T-helper 1 cell treated with Interleukin-12 subunit alpha and Interleukin-12 subunit beta and Interleukin-4 antibody, amounts not matched to agents 30 μg/mL and 1 μg/mL, for 36 hours (primary cell): ENCODE measurements around the gene FNDC3B.

Experiments
- H3K27ac Mint-ChIP-seq: one replicate; pipeline ENCODE4 v1.8.0; 2021; ENCODE audit warnings: mild to moderate bottlenecking, mixed read lengths
- H3K27me3 Mint-ChIP-seq: one replicate; pipeline ENCODE4 v1.8.0; 2021; ENCODE audit warnings: low read depth, mixed read lengths
- H3K36me3 Mint-ChIP-seq: one replicate; pipeline ENCODE4 v1.8.0; 2021; ENCODE audit warnings: low read depth, mixed read lengths
- H3K4me1 Mint-ChIP-seq: one replicate; pipeline ENCODE4 v1.8.0; 2021; ENCODE audit warnings: low read depth, mixed read lengths
- H3K4me3 Mint-ChIP-seq: one replicate; pipeline ENCODE4 v1.8.0; 2021; ENCODE audit warnings: mild to moderate bottlenecking, moderate library complexity, mixed read lengths
- H3K9me3 Mint-ChIP-seq: one replicate; pipeline ENCODE4 v1.8.0; 2021; ENCODE audit warnings: mixed read lengths

FNDC3B gene

GRCh38 chr3:172287937-172288477, 248.6 kb downstream of the FNDC3B start:
- Mint-ChIP-seq H3K4me1 (peaks cover 12% of the 10 kb centered on the region), H3K4me3 (no peak overlapping the region)

GRCh38 chr3:172288651-172289050, 249.3 kb downstream of the FNDC3B start:
- peaks cover 12% of the 10 kb centered on the region for H3K4me1 Mint-ChIP-seq
- H3K36me3 Mint-ChIP-seq, result peaks cover 8% of the 10 kb centered on the region
- H3K27ac Mint-ChIP-seq, result no peak overlapping the region
- no peaks in the 10 kb centered on the region for H3K9me3 Mint-ChIP-seq
- no peaks in the 10 kb centered on the region for H3K27me3 Mint-ChIP-seq
- no peak overlapping the region for H3K4me3 Mint-ChIP-seq

More at GRCh38 chr3:172287937-172288477, 248.6 kb downstream of the FNDC3B start:
- no peak overlapping the region for H3K27ac Mint-ChIP-seq
- H3K36me3 Mint-ChIP-seq, result peaks cover 8% of the 10 kb centered on the region
- H3K27me3 Mint-ChIP-seq, result no peaks in the 10 kb centered on the region
- no peaks in the 10 kb centered on the region for H3K9me3 Mint-ChIP-seq

GRCh38 chr3:172289583-172289982, 250.2 kb downstream of the FNDC3B start:
- H3K27ac Mint-ChIP-seq, result peak overlapping the region; percentile 3
- H3K27me3 Mint-ChIP-seq, result no peaks in the 10 kb centered on the region
- H3K36me3 Mint-ChIP-seq, result peaks cover 8% of the 10 kb centered on the region
- H3K4me1 Mint-ChIP-seq, result peaks cover 12% of the 10 kb centered on the region
- no peaks in the 10 kb centered on the region for H3K9me3 Mint-ChIP-seq
- H3K4me3 Mint-ChIP-seq, result no peak overlapping the region

- Mint-ChIP-seq H3K27ac (no peak overlapping the region), H3K4me1 (peaks cover 12% of the 10 kb centered on the region), H3K4me3 (no peak overlapping the region), H3K36me3 (peaks cover 11% of the 10 kb centered on the region), H3K27me3 (no peaks in the 10 kb centered on the region), H3K9me3 (no peaks in the 10 kb centered on the region)
These were observed 251.1 kb downstream of the FNDC3B start for GRCh38 chr3:172290457-172290856.

- no peaks in the 10 kb centered on the region for H3K9me3 Mint-ChIP-seq
- no peak overlapping the region for H3K4me3 Mint-ChIP-seq
- no peaks in the 10 kb centered on the region for H3K27me3 Mint-ChIP-seq
- peaks cover 14% of the 10 kb centered on the region for H3K36me3 Mint-ChIP-seq
- no peak overlapping the region for H3K27ac Mint-ChIP-seq
- H3K4me1 Mint-ChIP-seq, result peaks cover 12% of the 10 kb centered on the region
These were observed 252.3 kb downstream of the FNDC3B start for GRCh38 chr3:172291650-172292049.

GRCh38 chr3:172292422-172292821, 253.0 kb downstream of the FNDC3B start:
- no peak overlapping the region for H3K4me3 Mint-ChIP-seq
- H3K9me3 Mint-ChIP-seq, result no peaks in the 10 kb centered on the region
- peaks cover 13% of the 10 kb centered on the region for H3K36me3 Mint-ChIP-seq
- H3K27ac Mint-ChIP-seq, result no peak overlapping the region
- peaks cover 12% of the 10 kb centered on the region for H3K4me1 Mint-ChIP-seq
- H3K27me3 Mint-ChIP-seq, result no peaks in the 10 kb centered on the region

- H3K4me1 Mint-ChIP-seq, result peaks cover 12% of the 10 kb centered on the region
- H3K27me3 Mint-ChIP-seq, result no peaks in the 10 kb centered on the region
- H3K36me3 Mint-ChIP-seq, result peaks cover 15% of the 10 kb centered on the region
- H3K9me3 Mint-ChIP-seq, result no peaks in the 10 kb centered on the region
- no peak overlapping the region for H3K4me3 Mint-ChIP-seq
- H3K27ac Mint-ChIP-seq, result no peak overlapping the region
These were observed 253.7 kb downstream of the FNDC3B start for GRCh38 chr3:172293093-172293492.

GRCh38 chr3:172294223-172294806, 254.9 kb downstream of the FNDC3B start:
- Mint-ChIP-seq H3K4me3 (no peak overlapping the region), H3K27ac (no peak overlapping the region), H3K27me3 (no peaks in the 10 kb centered on the region), H3K9me3 (no peaks in the 10 kb centered on the region), H3K36me3 (peaks cover 17% of the 10 kb centered on the region), H3K4me1 (peaks cover 6% of the 10 kb centered on the region)

- H3K9me3 Mint-ChIP-seq, result no peaks in the 10 kb centered on the region
- H3K36me3 Mint-ChIP-seq, result peaks cover 15% of the 10 kb centered on the region
- no peaks in the 10 kb centered on the region for H3K27me3 Mint-ChIP-seq
- no peak overlapping the region for H3K4me3 Mint-ChIP-seq
- no peaks in the 10 kb centered on the region for H3K4me1 Mint-ChIP-seq
- H3K27ac Mint-ChIP-seq, result no peak overlapping the region
These were observed 257.0 kb downstream of the FNDC3B start for GRCh38 chr3:172296248-172296974.

- Mint-ChIP-seq H3K9me3 (no peaks in the 10 kb centered on the region), H3K4me3 (no peak overlapping the region), H3K27ac (no peak overlapping the region)
These were observed 257.6 kb downstream of the FNDC3B start for GRCh38 chr3:172296975-172297332.

GRCh38 chr3:172298247-172298646, 258.9 kb downstream of the FNDC3B start:
- Mint-ChIP-seq H3K9me3 (no peaks in the 10 kb centered on the region), H3K27ac (no peak overlapping the region), H3K36me3 (peaks cover 17% of the 10 kb centered on the region), H3K27me3 (no peaks in the 10 kb centered on the region), H3K4me1 (no peaks in the 10 kb centered on the region), H3K4me3 (no peak overlapping the region)

More at GRCh38 chr3:172296975-172297332, 257.6 kb downstream of the FNDC3B start:
- Mint-ChIP-seq H3K36me3 (peaks cover 15% of the 10 kb centered on the region), H3K27me3 (no peaks in the 10 kb centered on the region), H3K4me1 (no peaks in the 10 kb centered on the region)

GRCh38 chr3:172300187-172300586, 260.8 kb downstream of the FNDC3B start:
- no peaks in the 10 kb centered on the region for H3K4me1 Mint-ChIP-seq
- no peak overlapping the region for H3K27ac Mint-ChIP-seq
- H3K9me3 Mint-ChIP-seq, result no peaks in the 10 kb centered on the region
- H3K27me3 Mint-ChIP-seq, result no peaks in the 10 kb centered on the region
- peaks cover 15% of the 10 kb centered on the region for H3K36me3 Mint-ChIP-seq
- no peak overlapping the region for H3K4me3 Mint-ChIP-seq

- no peak overlapping the region for H3K4me3 Mint-ChIP-seq
- no peak overlapping the region for H3K27ac Mint-ChIP-seq
- peaks cover 14% of the 10 kb centered on the region for H3K36me3 Mint-ChIP-seq
- H3K4me1 Mint-ChIP-seq, result no peaks in the 10 kb centered on the region
- no peaks in the 10 kb centered on the region for H3K27me3 Mint-ChIP-seq
- H3K9me3 Mint-ChIP-seq, result no peaks in the 10 kb centered on the region
These were observed 261.5 kb downstream of the FNDC3B start for GRCh38 chr3:172300862-172301261.

- Mint-ChIP-seq H3K27ac (no peak overlapping the region), H3K9me3 (no peaks in the 10 kb centered on the region), H3K36me3 (peaks cover 13% of the 10 kb centered on the region)
These were observed 262.8 kb downstream of the FNDC3B start for GRCh38 chr3:172302203-172302602.

GRCh38 chr3:172303181-172303580, 263.8 kb downstream of the FNDC3B start:
- Mint-ChIP-seq H3K36me3 (peaks cover 15% of the 10 kb centered on the region), H3K4me3 (no peak overlapping the region), H3K9me3 (no peaks in the 10 kb centered on the region), H3K27ac (no peak overlapping the region), H3K4me1 (no peaks in the 10 kb centered on the region), H3K27me3 (no peaks in the 10 kb centered on the region)

More at GRCh38 chr3:172302203-172302602, 262.8 kb downstream of the FNDC3B start:
- Mint-ChIP-seq H3K27me3 (no peaks in the 10 kb centered on the region), H3K4me1 (no peaks in the 10 kb centered on the region), H3K4me3 (no peak overlapping the region)
